Activated naive CD4-positive, alpha-beta T cell treated with Interleukin-2 at 50 U/mL for 16 hours (primary cell): ENCODE data around the gene C12orf54.
A peak's percentile ranks its signal among the peaks of the same experiment; 100 is the strongest.
"Not testable (repeated sequence)": the region's sequence is repeated elsewhere in the genome, so short reads cannot be mapped to it uniquely, and the experiment has no call there.

Experiments
- DNase-seq: peaks from one replicate; pipeline ENCODE4 v3.0.0-alpha.2; 2020

Gene C12orf54

GRCh38 chr12:48512855-48513254, 30.6 kb downstream of the C12orf54 start:
- no peak for DNase-seq

- no peak for DNase-seq
Observed at GRCh38 chr12:48514728-48515127, 32.4 kb downstream of the C12orf54 start.

GRCh38 chr12:48520381-48520780, 38.1 kb downstream of the C12orf54 start:
- DNase-seq: not testable (repeated sequence)

- DNase-seq: no peak
Observed at GRCh38 chr12:48525332-48525731, 43.0 kb downstream of the C12orf54 start, which contains the start of gene OR8S1. TSS of gene OR8S1 (plus strand) at chr12:48525632. CDS start at chr12:48525632, 0 bp downstream.

GRCh38 chr12:48527891-48528670, 45.8 kb downstream of the C12orf54 start:
- DNase-seq: no peak

GRCh38 chr12:48532601-48533000, 50.3 kb downstream of the C12orf54 start:
- no peak for DNase-seq

- no peak for DNase-seq
Observed at GRCh38 chr12:48536602-48537001, 54.3 kb downstream of the C12orf54 start.

GRCh38 chr12:48542300-48542928, 60.1 kb downstream of the C12orf54 start:
- DNase-seq: peak; percentile 56

- DNase-seq: no peak
Observed at GRCh38 chr12:48545833-48546469, 63.7 kb downstream of the C12orf54 start.
